ENCODE results near the gene CYB561A3.

Gene CYB561A3

GRCh38 chr11:61368646-61369045 is 7.0 kb upstream of the CYB561A3 start:
- TF ChIP-seq CTCF (IDR thresholded peaks at IDR 0.05; ENCODE audit: borderline replicate concordance, insufficient read depth, low read depth, low read length): no peak
- no peak overlapping the region for H3K4me3 ChIP-seq (ENCODE audit: low read depth, low read length)

GRCh38 chr11:61367406-61367805 is 5.7 kb upstream of the CYB561A3 start:
- TF ChIP-seq CTCF (IDR thresholded peaks at IDR 0.05; ENCODE audit: borderline replicate concordance, insufficient read depth, low read depth, low read length): no peak
- no peak overlapping the region for H3K4me3 ChIP-seq (ENCODE audit: low read depth, low read length)

- no peak overlapping the region for H3K4me3 ChIP-seq (ENCODE audit: low read depth, low read length)
- no peak for TF ChIP-seq CTCF (IDR thresholded peaks at IDR 0.05; ENCODE audit: borderline replicate concordance, insufficient read depth, low read depth, low read length)
Observed at GRCh38 chr11:61364012-61364675, 2.5 kb upstream of the CYB561A3 start.

- H3K4me3 ChIP-seq (ENCODE audit: low read depth, low read length): peak overlapping the region; percentile 93
- TF ChIP-seq CTCF (IDR thresholded peaks at IDR 0.05; ENCODE audit: borderline replicate concordance, insufficient read depth, low read depth, low read length): no peak
Observed at GRCh38 chr11:61362542-61362875, 827 bp upstream of the CYB561A3 start.

GRCh38 chr11:61361237-61361740 is 393 bp downstream of the CYB561A3 start:
- peak overlapping the region; percentile 93 for H3K4me3 ChIP-seq (ENCODE audit: low read depth, low read length)
- TF ChIP-seq CTCF (IDR thresholded peaks at IDR 0.05; ENCODE audit: borderline replicate concordance, insufficient read depth, low read depth, low read length): no peak

GRCh38 chr11:61359516-61359915 is 2.2 kb downstream of the CYB561A3 start:
- no peak for TF ChIP-seq CTCF (IDR thresholded peaks at IDR 0.05; ENCODE audit: borderline replicate concordance, insufficient read depth, low read depth, low read length)
- no peak overlapping the region for H3K4me3 ChIP-seq (ENCODE audit: low read depth, low read length)

- no peak for TF ChIP-seq CTCF (IDR thresholded peaks at IDR 0.05; ENCODE audit: borderline replicate concordance, insufficient read depth, low read depth, low read length)
- H3K4me3 ChIP-seq (ENCODE audit: low read depth, low read length): no peak overlapping the region
Observed at GRCh38 chr11:61358566-61358965, 3.1 kb downstream of the CYB561A3 start.
